Measurements from ENCODE around the gene CSF1R. TPM values are rescaled to one million over a fixed set of nuclear protein-coding genes. Genes with fewer than 3 reads are reported as not detected.

Gene CSF1R
- 10 to 100 TPM; 11.5 to 79.0 (median 24.1) TPM for total RNA-seq

DNA sequence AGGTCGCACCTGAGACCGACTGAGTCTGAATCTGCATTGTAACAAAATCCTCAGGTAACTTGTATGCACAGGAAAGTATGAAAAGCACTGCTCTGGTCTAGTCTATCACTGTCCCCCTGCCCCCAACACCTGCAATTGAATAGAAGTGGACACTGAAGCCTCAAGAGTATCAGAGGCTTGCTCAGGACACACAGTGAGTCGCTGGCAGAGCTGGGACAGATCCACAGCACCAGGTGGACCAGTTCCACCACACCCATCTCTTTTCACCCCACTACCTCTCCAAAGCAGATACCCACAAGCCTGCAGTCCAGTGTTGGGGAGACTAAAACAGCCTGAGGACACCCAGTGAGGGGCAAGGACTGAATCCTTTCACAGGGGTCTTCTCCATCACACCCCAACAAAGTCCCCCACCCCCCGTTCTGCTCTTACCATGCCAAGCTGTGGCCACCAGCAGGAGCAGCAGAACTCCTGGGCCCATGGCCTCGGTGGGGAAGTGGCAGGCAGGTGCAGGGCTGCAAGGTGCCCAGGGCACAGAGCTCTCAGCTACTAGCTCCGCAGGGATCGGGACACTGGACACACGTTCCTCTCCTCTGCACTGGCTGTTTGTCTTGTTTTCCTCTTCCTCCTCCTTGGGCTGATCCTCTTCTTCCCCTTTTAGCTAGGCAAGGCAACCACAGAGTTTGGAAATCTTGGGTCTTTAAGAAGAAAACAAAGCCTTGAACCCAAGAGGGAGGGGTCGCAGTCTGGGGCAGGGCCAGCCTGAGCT, at the start of gene CSF1R:
Gene CSF1R, minus strand, starts transcription at position 605 of the 766 bp plus-strand sequence. Its CDS starts 127 bp downstream, at position 478.
- Histone ChIP-seq H3K36me3 (no peaks in the 10 kb centered on the region), H3K27ac (no peak within 1 kb of the TSS), H3K27me3 (no peaks in the 10 kb centered on the region), H3K4me3 (peak within 1 kb of the TSS; percentile 24 to 41 (median 41)), H3K4me1 (no peaks in the 10 kb centered on the region), H3K9me3 (no peaks in the 10 kb centered on the region)
- TF ChIP-seq, protein P1, sequence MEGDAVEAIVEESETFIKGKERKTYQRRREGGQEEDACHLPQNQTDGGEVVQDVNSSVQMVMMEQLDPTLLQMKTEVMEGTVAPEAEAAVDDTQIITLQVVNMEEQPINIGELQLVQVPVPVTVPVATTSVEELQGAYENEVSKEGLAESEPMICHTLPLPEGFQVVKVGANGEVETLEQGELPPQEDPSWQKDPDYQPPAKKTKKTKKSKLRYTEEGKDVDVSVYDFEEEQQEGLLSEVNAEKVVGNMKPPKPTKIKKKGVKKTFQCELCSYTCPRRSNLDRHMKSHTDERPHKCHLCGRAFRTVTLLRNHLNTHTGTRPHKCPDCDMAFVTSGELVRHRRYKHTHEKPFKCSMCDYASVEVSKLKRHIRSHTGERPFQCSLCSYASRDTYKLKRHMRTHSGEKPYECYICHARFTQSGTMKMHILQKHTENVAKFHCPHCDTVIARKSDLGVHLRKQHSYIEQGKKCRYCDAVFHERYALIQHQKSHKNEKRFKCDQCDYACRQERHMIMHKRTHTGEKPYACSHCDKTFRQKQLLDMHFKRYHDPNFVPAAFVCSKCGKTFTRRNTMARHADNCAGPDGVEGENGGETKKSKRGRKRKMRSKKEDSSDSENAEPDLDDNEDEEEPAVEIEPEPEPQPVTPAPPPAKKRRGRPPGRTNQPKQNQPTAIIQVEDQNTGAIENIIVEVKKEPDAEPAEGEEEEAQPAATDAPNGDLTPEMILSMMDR (IDR thresholded peaks at IDR 0.05), result no peak
- TF ChIP-seq POLR2A (IDR thresholded peaks at IDR 0.05) (no peak), POLR2AphosphoS5 (IDR thresholded peaks at IDR 0.05) (no peak)
- intact Hi-C loops (cut with DNase I; ENCODE audit: low total_unique reads), result no loop called here
- peak in 1 of 2 donors; percentile 6 for DNase-seq (ENCODE audit: low spot score in 2 of 2)

DNA sequence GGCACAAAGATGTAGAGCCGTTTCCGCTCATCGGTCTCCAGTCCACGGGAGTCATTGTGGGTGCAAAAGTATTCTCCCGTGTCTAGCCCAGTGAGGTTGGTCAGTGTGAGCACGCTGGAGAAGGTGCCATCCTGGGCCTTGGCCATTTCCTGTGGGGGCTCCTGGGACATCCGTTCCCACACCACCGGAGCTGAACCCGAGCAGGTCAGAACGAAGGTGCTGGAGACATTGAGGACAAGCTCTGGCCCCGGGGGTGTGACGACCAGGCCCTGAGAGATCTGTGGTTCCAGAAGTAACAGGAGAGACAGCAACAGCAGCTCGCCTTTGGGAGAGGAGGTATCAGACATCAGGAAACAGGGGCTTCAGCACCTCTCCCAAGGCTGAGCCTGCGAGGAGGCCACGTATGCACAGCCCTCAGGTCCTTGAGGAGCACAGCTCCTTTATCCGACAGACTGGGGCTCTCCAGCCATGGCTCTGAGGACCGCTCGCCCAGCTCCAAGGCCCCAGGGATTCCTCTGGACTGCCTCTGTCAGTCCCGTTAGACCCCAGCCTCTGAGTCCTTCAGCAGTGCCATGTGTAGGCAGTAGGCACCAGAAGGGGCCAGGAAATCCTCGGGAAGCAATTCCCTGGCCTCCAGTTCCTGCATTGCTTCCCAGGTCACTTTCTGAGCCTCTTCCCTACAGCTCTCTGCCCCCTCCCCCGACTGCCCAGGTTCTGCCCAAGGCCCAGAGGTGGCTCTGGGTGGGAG, 49.4 kb upstream of the CSF1R start:
- TF ChIP-seq POLR2AphosphoS5 (IDR thresholded peaks at IDR 0.05), result no peak
- H3K27me3 ChIP-seq, result no peaks in the 10 kb centered on the region
- no peak for DNase-seq (ENCODE audit: low spot score in 2 of 2)
- H3K4me1 ChIP-seq, result peaks cover 11 to 15% of the 10 kb centered on the region in 2 donors
- intact Hi-C loops (cut with DNase I; ENCODE audit: low total_unique reads), result no loop called here
- peak overlapping the region; percentile 48 to 86 for H3K27ac ChIP-seq
- H3K4me3 ChIP-seq, result no peak overlapping the region
- H3K36me3 ChIP-seq, result no peaks in the 10 kb centered on the region
- no peaks in the 10 kb centered on the region for H3K9me3 ChIP-seq

DNA sequence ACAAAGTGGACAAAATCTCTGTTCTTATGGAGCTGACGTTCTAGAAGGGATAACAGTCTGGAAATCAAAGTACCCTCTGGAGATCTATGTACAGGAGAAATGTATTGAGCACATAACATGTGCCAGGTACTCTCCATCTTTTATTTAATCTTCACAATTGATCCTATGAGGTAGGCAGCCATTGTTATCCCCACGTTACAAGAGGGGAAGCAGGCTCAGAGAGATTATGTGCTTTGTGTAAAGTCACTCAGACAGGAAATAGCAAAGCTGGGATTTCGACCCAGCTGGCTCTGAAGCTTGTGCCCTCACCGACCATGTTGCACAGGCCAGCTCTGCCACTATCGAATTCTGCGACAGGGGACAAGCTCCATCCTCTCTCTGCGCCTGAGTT, 47.8 kb upstream of the CSF1R start:
- Histone ChIP-seq H3K4me1 (peaks cover 11 to 15% of the 10 kb centered on the region in 2 donors), H3K4me3 (no peak overlapping the region), H3K27ac (peak overlapping the region in 1 of 2 donors; percentile 86), H3K27me3 (no peaks in the 10 kb centered on the region), H3K36me3 (no peaks in the 10 kb centered on the region), H3K9me3 (no peaks in the 10 kb centered on the region)
- intact Hi-C loops (cut with DNase I; ENCODE audit: low total_unique reads), result no loop called here
- no peak for DNase-seq (ENCODE audit: low spot score in 2 of 2)
- TF ChIP-seq, protein P1 (IDR thresholded peaks at IDR 0.05), result no peak
- TF ChIP-seq POLR2AphosphoS5 (IDR thresholded peaks at IDR 0.05), result no peak

DNA sequence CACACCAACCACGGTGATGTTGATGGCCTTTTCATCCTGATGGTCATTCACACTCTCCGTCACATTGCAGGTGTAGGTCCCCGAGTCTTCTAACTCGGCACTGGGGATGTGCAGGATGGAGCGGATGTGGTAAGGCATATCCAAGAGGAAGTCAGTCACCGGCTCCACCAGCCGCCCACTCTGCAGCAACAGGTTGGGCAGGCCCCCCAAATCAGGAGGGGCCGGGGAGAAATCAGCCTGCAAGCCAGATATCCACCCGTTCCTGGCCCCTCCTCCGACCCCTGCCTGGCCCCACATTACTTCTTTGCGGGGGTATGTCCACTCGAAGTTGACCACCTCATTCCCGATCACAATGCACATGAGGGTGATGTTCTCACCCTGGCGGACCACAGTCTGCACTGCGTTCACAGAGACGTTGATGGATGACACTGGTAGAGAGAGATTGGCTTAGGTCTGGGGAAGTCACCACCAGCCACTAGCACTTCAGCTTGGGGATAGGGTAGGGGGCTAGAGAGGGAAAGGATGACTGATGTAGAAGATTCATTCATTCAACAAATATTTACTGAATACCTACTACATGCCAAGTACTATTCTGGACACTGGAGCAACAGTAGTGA, 47.3 kb upstream of the CSF1R start:
- Histone ChIP-seq H3K9me3 (no peaks in the 10 kb centered on the region), H3K4me1 (peaks cover 7 to 15% of the 10 kb centered on the region in 2 donors), H3K4me3 (no peak overlapping the region), H3K36me3 (no peaks in the 10 kb centered on the region), H3K27me3 (no peaks in the 10 kb centered on the region), H3K27ac (peak overlapping the region in 1 of 2 donors; percentile 86)
- no peak for DNase-seq (ENCODE audit: low spot score in 2 of 2)
- TF ChIP-seq POLR2AphosphoS5 (IDR thresholded peaks at IDR 0.05) (no peak), POLR2A (IDR thresholded peaks at IDR 0.05) (no peak)
- TF ChIP-seq, protein P1 (IDR thresholded peaks at IDR 0.05), result no peak
- intact Hi-C loops (cut with DNase I; ENCODE audit: low total_unique reads), result no loop called here

DNA sequence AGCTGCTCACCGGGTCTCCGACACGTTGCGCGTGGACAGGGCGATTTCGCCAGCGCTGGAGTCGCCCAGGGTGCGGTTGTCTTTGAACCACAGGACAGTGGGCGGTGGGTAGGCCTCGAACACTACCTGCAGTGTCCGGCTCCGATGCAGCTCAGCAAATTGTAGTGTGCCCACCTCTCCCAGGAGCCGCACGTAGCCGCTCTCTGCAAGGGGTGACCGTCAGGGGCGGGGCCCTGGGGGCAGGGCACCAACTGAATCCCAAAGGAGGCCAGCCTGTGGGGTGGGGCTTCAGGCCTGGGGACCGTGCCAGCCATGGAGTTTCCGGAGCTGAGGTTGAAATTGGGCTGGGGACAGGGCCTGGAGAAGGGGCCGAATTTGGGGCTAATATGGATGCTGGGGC, 46.4 kb upstream of the CSF1R start:
- intact Hi-C loops (cut with DNase I; ENCODE audit: low total_unique reads), result no loop called here
- peaks cover 0 to 12% of the 10 kb centered on the region in 2 donors for H3K4me1 ChIP-seq
- no peaks in the 10 kb centered on the region for H3K36me3 ChIP-seq
- peak overlapping the region in 1 of 3 donors; percentile 19 for H3K4me3 ChIP-seq
- H3K9me3 ChIP-seq, result no peaks in the 10 kb centered on the region
- no peak for DNase-seq (ENCODE audit: low spot score in 2 of 2)
- H3K27me3 ChIP-seq, result no peaks in the 10 kb centered on the region
- TF ChIP-seq, protein P1 (IDR thresholded peaks at IDR 0.05), result no peak
- TF ChIP-seq POLR2A (IDR thresholded peaks at IDR 0.05), result no peak
- TF ChIP-seq POLR2AphosphoS5 (IDR thresholded peaks at IDR 0.05), result no peak
- peak overlapping the region in 1 of 2 donors; percentile 86 for H3K27ac ChIP-seq

Measured in breast epithelium (tissue), 4 donors.